WI38 (cell line): ENCODE results near the gene DSCAML1.

Source experiments
- H3K4me3 ChIP-seq: 2 replicates; pipeline ENCODE4 v1.5.1; 2011; ENCODE audit warnings: low read depth, mild to moderate bottlenecking, control low read depth, low read length
- CTCF ChIP-seq: IDR thresholded peaks from 2 replicates; pipeline ENCODE4 v1.5.1; 2012; ENCODE audit warnings: low read depth, mild to moderate bottlenecking, control low read depth, low read length

The DSCAML1 gene

GRCh38 chr11:117761993-117762392 lies 35.0 kb downstream of the DSCAML1 start:
- TF ChIP-seq CTCF: no peak
- H3K4me3 ChIP-seq: no peak overlapping the region

GRCh38 chr11:117759305-117759704 lies 37.7 kb downstream of the DSCAML1 start:
- H3K4me3 ChIP-seq: no peak overlapping the region
- TF ChIP-seq CTCF: no peak

- no peak overlapping the region for H3K4me3 ChIP-seq
- TF ChIP-seq CTCF: no peak
Observed at GRCh38 chr11:117754030-117754429, 43.0 kb downstream of the DSCAML1 start.

- no peak overlapping the region for H3K4me3 ChIP-seq
- TF ChIP-seq CTCF: no peak
Observed at GRCh38 chr11:117752721-117753237, 44.2 kb downstream of the DSCAML1 start.

GRCh38 chr11:117752071-117752470 lies 44.9 kb downstream of the DSCAML1 start:
- H3K4me3 ChIP-seq: no peak overlapping the region
- no peak for TF ChIP-seq CTCF

GRCh38 chr11:117750916-117751662 lies 45.9 kb downstream of the DSCAML1 start:
- H3K4me3 ChIP-seq: no peak overlapping the region
- no peak for TF ChIP-seq CTCF

- H3K4me3 ChIP-seq: no peak overlapping the region
- no peak for TF ChIP-seq CTCF
Observed at GRCh38 chr11:117750357-117750756, 46.7 kb downstream of the DSCAML1 start.
